Measurements from ENCODE around the gene SLC4A5.
A peak's percentile ranks its signal among the peaks of the same experiment; 100 is the strongest.

SLC4A5 gene

DNA sequence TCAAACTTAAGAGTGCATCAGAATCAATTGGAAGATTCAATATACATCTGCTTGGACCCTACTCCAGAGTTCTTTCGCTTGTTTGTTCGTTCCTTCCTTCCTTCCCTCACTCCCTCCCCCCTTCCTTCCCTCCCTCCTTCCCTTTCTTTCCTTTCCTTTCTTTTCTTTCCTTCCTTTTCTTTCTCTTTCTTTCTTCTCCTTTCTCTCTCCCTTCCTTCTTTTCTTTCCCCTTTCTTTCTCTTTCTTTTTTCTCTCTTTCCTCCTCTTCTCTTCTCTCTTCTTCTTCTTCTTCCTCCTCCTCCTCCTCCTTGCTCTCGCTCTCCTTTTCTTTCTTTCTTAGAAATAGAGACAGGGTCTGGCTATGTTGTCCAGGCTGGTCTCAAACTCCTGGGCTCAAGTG lies 98.9 kb downstream of the SLC4A5 start:
- POLR2A ChIA-PET, result no interaction called here
- H3K4me1 ChIP-seq (ENCODE audit: control insufficient read depth, insufficient read depth, low read length), result no peaks in the 10 kb centered on the region
- TF ChIP-seq PRDM1 (tag by site-specific recombination; IDR thresholded peaks at IDR 0.05) (peak; percentile 69), ZNF140 (tag by site-specific recombination; IDR thresholded peaks at IDR 0.05) (no peak), ZFP3 (tag by site-specific recombination; IDR thresholded peaks at IDR 0.05; ENCODE audit: low read depth) (no peak), ZSCAN16 (tag by site-specific recombination; IDR thresholded peaks at IDR 0.05) (no peak), ZNF214 (tag by site-specific recombination; IDR thresholded peaks at IDR 0.05; ENCODE audit: borderline replicate concordance) (no peak), ZNF23 (tag by site-specific recombination; IDR thresholded peaks at IDR 0.05; ENCODE audit: borderline replicate concordance) (no peak), ZNF366 (tag by site-specific recombination; conservative IDR thresholded peaks at IDR 0.05) (peak; percentile 66), HOXA7 (CRISPR knock-in tag; IDR thresholded peaks at IDR 0.05; ENCODE audit: borderline replicate concordance) (no peak), ZNF202 (tag by site-specific recombination; IDR thresholded peaks at IDR 0.05; ENCODE audit: borderline replicate concordance) (no peak), ZNF121 (tag by site-specific recombination; IDR thresholded peaks at IDR 0.05) (no peak; the same call in 1 of the 2 replicates), IKZF3 (tag by site-specific recombination; IDR thresholded peaks at IDR 0.05) (no peak)
- TF ChIP-seq, protein P1, sequence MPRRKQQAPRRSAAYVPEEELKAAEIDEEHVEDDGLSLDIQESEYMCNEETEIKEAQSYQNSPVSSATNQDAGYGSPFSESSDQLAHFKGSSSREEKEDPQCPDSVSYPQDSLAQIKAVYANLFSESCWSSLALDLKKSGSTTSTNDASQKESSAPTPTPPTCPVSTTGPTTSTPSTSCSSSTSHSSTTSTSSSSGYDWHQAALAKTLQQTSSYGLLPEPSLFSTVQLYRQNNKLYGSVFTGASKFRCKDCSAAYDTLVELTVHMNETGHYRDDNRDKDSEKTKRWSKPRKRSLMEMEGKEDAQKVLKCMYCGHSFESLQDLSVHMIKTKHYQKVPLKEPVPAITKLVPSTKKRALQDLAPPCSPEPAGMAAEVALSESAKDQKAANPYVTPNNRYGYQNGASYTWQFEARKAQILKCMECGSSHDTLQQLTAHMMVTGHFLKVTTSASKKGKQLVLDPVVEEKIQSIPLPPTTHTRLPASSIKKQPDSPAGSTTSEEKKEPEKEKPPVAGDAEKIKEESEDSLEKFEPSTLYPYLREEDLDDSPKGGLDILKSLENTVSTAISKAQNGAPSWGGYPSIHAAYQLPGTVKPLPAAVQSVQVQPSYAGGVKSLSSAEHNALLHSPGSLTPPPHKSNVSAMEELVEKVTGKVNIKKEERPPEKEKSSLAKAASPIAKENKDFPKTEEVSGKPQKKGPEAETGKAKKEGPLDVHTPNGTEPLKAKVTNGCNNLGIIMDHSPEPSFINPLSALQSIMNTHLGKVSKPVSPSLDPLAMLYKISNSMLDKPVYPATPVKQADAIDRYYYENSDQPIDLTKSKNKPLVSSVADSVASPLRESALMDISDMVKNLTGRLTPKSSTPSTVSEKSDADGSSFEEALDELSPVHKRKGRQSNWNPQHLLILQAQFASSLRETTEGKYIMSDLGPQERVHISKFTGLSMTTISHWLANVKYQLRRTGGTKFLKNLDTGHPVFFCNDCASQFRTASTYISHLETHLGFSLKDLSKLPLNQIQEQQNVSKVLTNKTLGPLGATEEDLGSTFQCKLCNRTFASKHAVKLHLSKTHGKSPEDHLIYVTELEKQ (tag by site-specific recombination; IDR thresholded peaks at IDR 0.05; ENCODE audit: borderline replicate concordance), result no peak
- no peak overlapping the region for H3K27ac ChIP-seq (ENCODE audit: extremely low read depth, low read depth, low read length)
- H3K9me3 ChIP-seq (ENCODE audit: control insufficient read depth, insufficient read depth, low read depth, low read length), result no peaks in the 10 kb centered on the region
- H3K4me3 ChIP-seq (ENCODE audit: low read depth, low read length), result no peak overlapping the region
- CTCF ChIA-PET, result interaction anchor here (0.7 kb wide), 1 partner anchor 12 kb away, joined by 3 read pairs; no protein-coding TSS in a partner anchor
- H3K36me3 ChIP-seq (ENCODE audit: control insufficient read depth in 2 of 2, insufficient read depth in 1 of 2, low read length in 2 of 2), result no peaks in the 10 kb centered on the region

DNA sequence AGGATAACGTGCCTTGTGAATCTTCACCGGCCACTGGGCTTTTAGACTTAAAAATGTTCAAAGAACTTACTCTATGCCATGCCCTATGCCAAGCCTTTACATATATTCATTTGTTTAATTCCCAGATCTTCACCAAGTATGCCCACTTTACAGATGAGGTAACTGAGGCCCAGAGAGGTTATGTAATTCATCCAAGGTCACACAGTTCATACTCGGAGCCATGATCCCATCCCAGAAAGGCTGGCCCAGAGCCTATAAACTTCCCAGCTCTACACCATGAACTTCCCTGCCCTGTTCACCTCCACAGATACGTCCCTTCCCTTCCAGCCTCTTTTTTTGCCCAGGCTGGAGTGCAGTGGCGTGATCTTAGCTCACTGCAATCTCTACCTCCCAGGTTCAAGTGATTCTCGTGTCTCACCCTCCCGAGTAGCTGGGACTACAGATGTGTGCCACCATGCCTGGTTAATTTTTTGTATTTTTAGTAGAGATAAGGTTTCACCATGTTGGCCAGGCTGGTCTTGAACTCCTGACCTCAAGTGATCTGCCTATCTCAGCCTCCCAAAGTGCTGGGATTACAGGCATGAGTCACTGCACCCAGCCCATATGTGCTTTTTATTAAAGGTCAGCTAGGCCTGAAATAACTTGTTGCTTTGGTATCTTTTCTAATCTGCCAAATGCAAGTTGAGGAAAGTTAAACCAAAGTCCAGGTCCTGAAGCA lies 100.7 kb downstream of the SLC4A5 start:
- H3K36me3 ChIP-seq (ENCODE audit: control insufficient read depth in 2 of 2, insufficient read depth in 1 of 2, low read length in 2 of 2), result no peaks in the 10 kb centered on the region
- H3K9me3 ChIP-seq (ENCODE audit: control insufficient read depth, insufficient read depth, low read depth, low read length), result no peaks in the 10 kb centered on the region
- POLR2A ChIA-PET, result no interaction called here
- CTCF ChIA-PET, result interaction anchor here (0.6 to 0.9 kb wide), 2 partner anchors 90 to 419 kb away, joined by 4 read pairs; no protein-coding TSS in a partner anchor
- TF ChIP-seq SCRT2 (tag by site-specific recombination; IDR thresholded peaks at IDR 0.05) (peak; percentile 46; the same call in 1 of the 2 replicates), ZBTB20 (tag by site-specific recombination; IDR thresholded peaks at IDR 0.05) (no peak), ZNF404 (tag by site-specific recombination; IDR thresholded peaks at IDR 0.05) (no peak)
- TF ChIP-seq, protein P2, sequence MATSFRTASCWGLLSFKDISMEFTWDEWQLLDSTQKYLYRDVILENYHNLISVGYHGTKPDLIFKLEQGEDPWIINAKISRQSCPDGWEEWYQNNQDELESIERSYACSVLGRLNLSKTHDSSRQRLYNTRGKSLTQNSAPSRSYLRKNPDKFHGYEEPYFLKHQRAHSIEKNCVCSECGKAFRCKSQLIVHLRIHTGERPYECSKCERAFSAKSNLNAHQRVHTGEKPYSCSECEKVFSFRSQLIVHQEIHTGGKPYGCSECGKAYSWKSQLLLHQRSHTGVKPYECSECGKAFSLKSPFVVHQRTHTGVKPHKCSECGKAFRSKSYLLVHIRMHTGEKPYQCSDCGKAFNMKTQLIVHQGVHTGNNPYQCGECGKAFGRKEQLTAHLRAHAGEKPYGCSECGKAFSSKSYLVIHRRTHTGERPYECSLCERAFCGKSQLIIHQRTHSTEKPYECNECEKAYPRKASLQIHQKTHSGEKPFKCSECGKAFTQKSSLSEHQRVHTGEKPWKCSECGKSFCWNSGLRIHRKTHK (tag by site-specific recombination; IDR thresholded peaks at IDR 0.05), result no peak
- H3K4me3 ChIP-seq (ENCODE audit: low read depth, low read length), result no peak overlapping the region
- H3K27ac ChIP-seq (ENCODE audit: extremely low read depth, low read depth, low read length), result no peak overlapping the region
- H3K4me1 ChIP-seq (ENCODE audit: control insufficient read depth, insufficient read depth, low read length), result no peaks in the 10 kb centered on the region

DNA sequence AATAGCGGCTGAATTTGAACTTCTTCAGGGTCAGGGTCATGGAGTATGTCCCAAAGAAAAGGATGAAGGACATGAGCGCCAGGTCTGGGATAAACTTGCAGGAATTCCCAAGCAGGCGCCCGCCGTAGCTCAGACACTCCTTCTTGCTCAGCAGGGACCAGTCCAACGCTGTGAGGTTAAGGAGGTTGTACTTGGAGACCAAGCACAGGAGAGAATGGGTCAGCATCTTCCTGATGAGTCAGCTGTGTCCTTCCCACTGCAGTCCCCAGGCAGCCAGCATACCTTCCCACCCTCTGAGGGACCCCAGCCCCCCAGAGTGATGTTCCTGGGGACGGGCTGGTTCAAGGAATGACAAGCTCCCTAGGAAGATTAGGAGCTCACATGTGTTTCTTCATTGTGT lies 103.9 kb downstream of the SLC4A5 start:
- CTCF ChIA-PET, result interaction anchor here (0.6 to 3.9 kb wide), 5 partner anchors 10 to 96 kb away, joined by 3 to 20 read pairs (median 4); no protein-coding TSS in a partner anchor
- TF ChIP-seq ZNF623 (tag by site-specific recombination; IDR thresholded peaks at IDR 0.05) (no peak), SETDB1 (IDR thresholded peaks at IDR 0.05; ENCODE audit: insufficient read length, low read length) (no peak), ZNF274 (IDR thresholded peaks at IDR 0.05; ENCODE audit: low read length) (no peak), ZNF274 (tag by site-specific recombination; IDR thresholded peaks at IDR 0.05; ENCODE audit: borderline replicate concordance) (no peak), ZNF404 (tag by site-specific recombination; IDR thresholded peaks at IDR 0.05) (no peak), ZNF132 (tag by site-specific recombination; IDR thresholded peaks at IDR 0.05; ENCODE audit: borderline replicate concordance) (no peak), ZFP3 (tag by site-specific recombination; IDR thresholded peaks at IDR 0.05; ENCODE audit: low read depth) (no peak)
- TF ChIP-seq, protein P3, sequence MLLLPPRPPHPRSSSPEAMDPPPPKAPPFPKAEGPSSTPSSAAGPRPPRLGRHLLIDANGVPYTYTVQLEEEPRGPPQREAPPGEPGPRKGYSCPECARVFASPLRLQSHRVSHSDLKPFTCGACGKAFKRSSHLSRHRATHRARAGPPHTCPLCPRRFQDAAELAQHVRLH (tag by site-specific recombination; IDR thresholded peaks at IDR 0.05), result no peak
- TF ChIP-seq, protein P4, sequence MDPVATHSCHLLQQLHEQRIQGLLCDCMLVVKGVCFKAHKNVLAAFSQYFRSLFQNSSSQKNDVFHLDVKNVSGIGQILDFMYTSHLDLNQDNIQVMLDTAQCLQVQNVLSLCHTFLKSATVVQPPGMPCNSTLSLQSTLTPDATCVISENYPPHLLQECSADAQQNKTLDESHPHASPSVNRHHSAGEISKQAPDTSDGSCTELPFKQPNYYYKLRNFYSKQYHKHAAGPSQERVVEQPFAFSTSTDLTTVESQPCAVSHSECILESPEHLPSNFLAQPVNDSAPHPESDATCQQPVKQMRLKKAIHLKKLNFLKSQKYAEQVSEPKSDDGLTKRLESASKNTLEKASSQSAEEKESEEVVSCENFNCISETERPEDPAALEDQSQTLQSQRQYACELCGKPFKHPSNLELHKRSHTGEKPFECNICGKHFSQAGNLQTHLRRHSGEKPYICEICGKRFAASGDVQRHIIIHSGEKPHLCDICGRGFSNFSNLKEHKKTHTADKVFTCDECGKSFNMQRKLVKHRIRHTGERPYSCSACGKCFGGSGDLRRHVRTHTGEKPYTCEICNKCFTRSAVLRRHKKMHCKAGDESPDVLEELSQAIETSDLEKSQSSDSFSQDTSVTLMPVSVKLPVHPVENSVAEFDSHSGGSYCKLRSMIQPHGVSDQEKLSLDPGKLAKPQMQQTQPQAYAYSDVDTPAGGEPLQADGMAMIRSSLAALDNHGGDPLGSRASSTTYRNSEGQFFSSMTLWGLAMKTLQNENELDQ (tag by site-specific recombination; IDR thresholded peaks at IDR 0.05; ENCODE audit: low read depth), result no peak

More for the DNA sequence above, 103.9 kb downstream of the SLC4A5 start:
- no peaks in the 10 kb centered on the region for H3K9me3 ChIP-seq (ENCODE audit: control insufficient read depth, insufficient read depth, low read depth, low read length)
- POLR2A ChIA-PET, result interaction anchor here (1.3 kb wide), 1 partner anchor 40 kb away, joined by 3 read pairs; the partner anchor contains the start of gene MTHFD2
- H3K27ac ChIP-seq (ENCODE audit: extremely low read depth, low read depth, low read length), result no peak overlapping the region
- no peak overlapping the region for H3K4me3 ChIP-seq (ENCODE audit: low read depth, low read length)
- H3K36me3 ChIP-seq (ENCODE audit: control insufficient read depth in 2 of 2, insufficient read depth in 1 of 2, low read length in 2 of 2), result no peaks in the 10 kb centered on the region
- H3K4me1 ChIP-seq (ENCODE audit: control insufficient read depth, insufficient read depth, low read length), result no peaks in the 10 kb centered on the region

Data from HEK293 (cell line).